Tibial nerve (tissue), 3 donors: ENCODE results near the gene KIAA1958.

Source experiments
- CTCF ChIP-seq, 5 experiments: fragments of 200-600 bp in 3 of 5; fragments of 450-650 bp in 2 of 5; sonication (generic) in 3 of 5; IDR thresholded peaks; one replicate each; pipeline ENCODE4 v1.5.1; 2016 to 2019; ENCODE audit warnings: antibody characterized with exemption in 5 of 5, mild to moderate bottlenecking in 3 of 5, moderate library complexity in 2 of 5
- POLR2A ChIP-seq, 2 donors: fragments of 450-650 bp; IDR thresholded peaks; one replicate each; pipeline ENCODE4 v1.6.1; 2017; ENCODE audit warnings: antibody characterized with exemption in 2 of 2, mild to moderate bottlenecking in 2 of 2, moderate library complexity in 2 of 2

- TF ChIP-seq POLR2A (IDR thresholded peaks at IDR 0.05) (no peak), CTCF (IDR thresholded peaks at IDR 0.05) (no peak)
Measured at GRCh38 chr9:112487799-112488340, 1.2 kb downstream of the KIAA1958 start.
